Smooth muscle cell (in vitro differentiated cells): ENCODE data around the gene NEK7. TPM values are rescaled to one million over a fixed set of nuclear protein-coding genes. Genes with fewer than 3 reads are reported as not detected.

ENCODE experiments used
- DNase-seq: peaks from one replicate; lab custom pipeline; 2025; ENCODE audit not compliant: unreplicated experiment; lab: John Stamatoyannopoulos, UW
- H2AFZ ChIP-seq: fragments of 200-600 bp; sonication (generic); 2 replicates; pipeline ENCODE4 v1.6.0; 2016; ENCODE audit warnings: antibody characterized with exemption, low read depth, mild to moderate bottlenecking
- H3F3A ChIP-seq: fragments of 200-600 bp; sonication (generic); 2 replicates; pipeline ENCODE4 v1.6.0; 2017; ENCODE audit warnings: antibody characterized with exemption, low read depth
- H3K27ac ChIP-seq: fragments of 200-600 bp; sonication (generic); 2 replicates; pipeline ENCODE4 v1.5.1; 2016; ENCODE audit warnings: low read depth, mild to moderate bottlenecking
- H3K27me3 ChIP-seq: fragments of 200-600 bp; sonication (generic); 2 replicates; pipeline ENCODE4 v1.6.1; 2016; ENCODE audit warnings: low read depth, mild to moderate bottlenecking
- H3K36me3 ChIP-seq: fragments of 200-600 bp; sonication (generic); 2 replicates; pipeline ENCODE4 v1.5.1; 2016; ENCODE audit warnings: low read depth
- H3K4me1 ChIP-seq: fragments of 200-600 bp; sonication (generic); 2 replicates; pipeline ENCODE4 v1.5.1; 2016; ENCODE audit warnings: low read depth
- H3K4me2 ChIP-seq: fragments of 200-600 bp; sonication (generic); 2 replicates; pipeline ENCODE4 v1.6.0; 2016; ENCODE audit warnings: mild to moderate bottlenecking
- H3K4me3 ChIP-seq: fragments of 200-600 bp; sonication (generic); 2 replicates; pipeline ENCODE4 v1.5.1; 2016; ENCODE audit warnings: mild to moderate bottlenecking
- H3K79me2 ChIP-seq: fragments of 200-600 bp; sonication (generic); 2 replicates; pipeline ENCODE4 v1.6.0; 2016; ENCODE audit warnings: low read depth, mild to moderate bottlenecking
- H3K9ac ChIP-seq: fragments of 200-600 bp; sonication (generic); 2 replicates; pipeline ENCODE4 v1.6.0; 2016; ENCODE audit warnings: low read depth
- H3K9me3 ChIP-seq: fragments of 200-600 bp; sonication (generic); replicated peaks from 2 replicates; pipeline ENCODE4 v1.5.1; 2016; ENCODE audit warnings: low read depth
- H4K20me1 ChIP-seq: fragments of 200-600 bp; sonication (generic); 2 replicates; pipeline ENCODE4 v1.6.0; 2016; ENCODE audit warnings: low read depth
- WGBS: methylation state at CpG from one replicate; pipeline ENCODE4 v1.1.7; 2016; ENCODE audit warnings: low lambda C conversion rate; 5-methylcytosine and 5-hydroxymethylcytosine counted together
- polyA plus RNA-seq: library from polyadenylated mRNA; unstranded; fragments of >200 nt; fragmentation: Nextera tagmentation; extraction: Ambion mirVana; gene quantifications from 2 replicates; pipeline ENCODE4 v1.2.1, GENCODE V29; 2016
- total RNA-seq: library from RNA; depleted of rRNA; stranded (reverse); fragments of >200 nt; gene quantifications from 2 replicates; pipeline ENCODE4 v1.2.3, GENCODE V29; 2014
- TF ChIP-seq, protein P1 (sequence below): fragments of 200-600 bp; sonication (generic); IDR thresholded peaks from 2 replicates; pipeline ENCODE4 v1.5.1; 2017; ENCODE audit warnings: borderline replicate concordance, mild to moderate bottlenecking, antibody characterized with exemption; ENCODE audit not compliant: insufficient read depth, poor library complexity, severe bottlenecking

The NEK7 gene
- total and polyA plus RNA-seq, 2 experiments from 2014 or later: 26.1 to 141 TPM

DNA sequence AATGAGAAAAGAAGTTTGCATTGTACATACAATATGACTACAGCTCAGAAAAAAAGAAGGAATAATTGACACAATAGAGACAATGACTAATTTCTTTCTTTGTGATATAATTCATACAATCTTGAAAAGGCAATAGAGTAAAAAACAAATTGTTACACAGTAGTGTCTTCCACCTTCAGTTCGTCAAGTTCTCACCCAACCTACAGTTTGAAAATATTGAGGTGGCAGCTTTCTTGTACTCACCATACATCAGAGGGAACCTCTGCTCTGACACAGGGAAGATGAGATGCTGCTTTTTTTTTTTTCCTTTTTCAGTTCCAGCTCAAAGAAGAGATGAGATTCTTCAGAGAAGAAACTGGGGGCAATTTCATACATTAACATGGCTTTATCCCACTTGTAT is 210.5 kb downstream of the NEK7 start:
- Histone ChIP-seq H2AFZ (no peak overlapping the region), H3K9ac (no peak overlapping the region), H3K9me3 (no peaks in the 10 kb centered on the region), H3K27ac (no peak overlapping the region), H3K36me3 (no peaks in the 10 kb centered on the region), H3K27me3 (no peaks in the 10 kb centered on the region), H3K4me3 (no peak overlapping the region), H4K20me1 (no peaks in the 10 kb centered on the region), H3K79me2 (no peaks in the 10 kb centered on the region), H3F3A (no peaks in the 10 kb centered on the region), H3K4me2 (no peak overlapping the region), H3K4me1 (no peaks in the 10 kb centered on the region)
- TF ChIP-seq, protein P1, sequence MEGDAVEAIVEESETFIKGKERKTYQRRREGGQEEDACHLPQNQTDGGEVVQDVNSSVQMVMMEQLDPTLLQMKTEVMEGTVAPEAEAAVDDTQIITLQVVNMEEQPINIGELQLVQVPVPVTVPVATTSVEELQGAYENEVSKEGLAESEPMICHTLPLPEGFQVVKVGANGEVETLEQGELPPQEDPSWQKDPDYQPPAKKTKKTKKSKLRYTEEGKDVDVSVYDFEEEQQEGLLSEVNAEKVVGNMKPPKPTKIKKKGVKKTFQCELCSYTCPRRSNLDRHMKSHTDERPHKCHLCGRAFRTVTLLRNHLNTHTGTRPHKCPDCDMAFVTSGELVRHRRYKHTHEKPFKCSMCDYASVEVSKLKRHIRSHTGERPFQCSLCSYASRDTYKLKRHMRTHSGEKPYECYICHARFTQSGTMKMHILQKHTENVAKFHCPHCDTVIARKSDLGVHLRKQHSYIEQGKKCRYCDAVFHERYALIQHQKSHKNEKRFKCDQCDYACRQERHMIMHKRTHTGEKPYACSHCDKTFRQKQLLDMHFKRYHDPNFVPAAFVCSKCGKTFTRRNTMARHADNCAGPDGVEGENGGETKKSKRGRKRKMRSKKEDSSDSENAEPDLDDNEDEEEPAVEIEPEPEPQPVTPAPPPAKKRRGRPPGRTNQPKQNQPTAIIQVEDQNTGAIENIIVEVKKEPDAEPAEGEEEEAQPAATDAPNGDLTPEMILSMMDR: no peak
- 88% methylated on average over 1 of the region's 1 CpG for WGBS
- DNase-seq: no peak

DNA sequence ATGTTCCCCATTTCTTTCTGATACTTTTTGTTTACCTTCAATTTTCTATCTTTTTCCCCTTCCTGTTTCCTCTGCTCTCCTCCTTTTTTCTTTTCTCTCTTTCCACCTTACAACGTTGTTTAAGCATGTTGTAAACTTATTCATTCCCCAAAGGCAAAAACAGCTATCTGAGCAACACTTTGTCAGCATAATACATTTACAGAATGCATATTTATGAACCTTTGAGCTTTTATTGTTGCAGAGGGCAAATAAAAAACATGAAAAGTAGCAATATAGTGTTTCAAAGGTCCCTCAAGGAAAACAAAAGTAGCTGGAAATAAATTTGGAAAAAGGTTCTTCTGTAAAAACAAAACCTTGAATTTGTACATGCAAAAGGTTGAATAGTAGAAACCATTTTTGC is 214.2 kb downstream of the NEK7 start:
- Histone ChIP-seq H3K9ac (no peak overlapping the region), H3K9me3 (no peaks in the 10 kb centered on the region), H3F3A (no peaks in the 10 kb centered on the region), H3K27ac (no peak overlapping the region), H3K27me3 (no peaks in the 10 kb centered on the region), H3K4me2 (no peak overlapping the region), H3K36me3 (no peaks in the 10 kb centered on the region), H3K4me1 (no peaks in the 10 kb centered on the region), H3K4me3 (no peak overlapping the region), H3K79me2 (no peaks in the 10 kb centered on the region), H2AFZ (peak overlapping the region; percentile 73), H4K20me1 (no peaks in the 10 kb centered on the region)
- TF ChIP-seq, protein P1: no peak
- WGBS: 63% methylated on average over 1 of the region's 1 CpG
- DNase-seq: no peak

Other genes starting within 250 kb of the NEK7 start
- not detected in 2 replicates for gene LHX9, start 239.6 kb upstream of the NEK7 start, total RNA-seq
- gene LHX9, start 239.6 kb upstream of the NEK7 start, polyA plus RNA-seq: not detected in 2 replicates